ENCODE data around the gene MOXD1. TPM values are rescaled to one million over a fixed set of nuclear protein-coding genes. Genes with fewer than 3 reads are reported as not detected.

The MOXD1 gene
- total RNA-seq, 2 donors from 2014 or later: not detected

- Mint-ChIP-seq H3K36me3 (ENCODE audit: low read depth) (no peaks in the 10 kb centered on the region), H3K4me3 (no peak overlapping the region), H3K9me3 (no peaks in the 10 kb centered on the region), H3K4me1 (no peaks in the 10 kb centered on the region), H3K27ac (no peak overlapping the region), H3K27me3 (peaks cover 18% of the 10 kb centered on the region)
- ATAC-seq (replicated peaks): no peak
Observed at GRCh38 chr6:132264021-132264500, 137.2 kb downstream of the MOXD1 start.

- no peak for ATAC-seq (replicated peaks)
- Mint-ChIP-seq H3K4me3 (no peak overlapping the region), H3K36me3 (ENCODE audit: low read depth) (no peaks in the 10 kb centered on the region), H3K9me3 (no peaks in the 10 kb centered on the region), H3K27ac (no peak overlapping the region), H3K4me1 (no peaks in the 10 kb centered on the region), H3K27me3 (peaks cover 20% of the 10 kb centered on the region)
Observed at GRCh38 chr6:132261354-132261753, 139.9 kb downstream of the MOXD1 start.

GRCh38 chr6:132259070-132259469, 142.2 kb downstream of the MOXD1 start:
- H3K36me3 Mint-ChIP-seq (ENCODE audit: low read depth): no peaks in the 10 kb centered on the region
- no peaks in the 10 kb centered on the region for H3K4me1 Mint-ChIP-seq
- no peak for ATAC-seq (replicated peaks)
- no peaks in the 10 kb centered on the region for H3K9me3 Mint-ChIP-seq
- no peak overlapping the region for H3K27ac Mint-ChIP-seq
- H3K27me3 Mint-ChIP-seq: peaks cover 27% of the 10 kb centered on the region
- no peak overlapping the region for H3K4me3 Mint-ChIP-seq

DNA sequence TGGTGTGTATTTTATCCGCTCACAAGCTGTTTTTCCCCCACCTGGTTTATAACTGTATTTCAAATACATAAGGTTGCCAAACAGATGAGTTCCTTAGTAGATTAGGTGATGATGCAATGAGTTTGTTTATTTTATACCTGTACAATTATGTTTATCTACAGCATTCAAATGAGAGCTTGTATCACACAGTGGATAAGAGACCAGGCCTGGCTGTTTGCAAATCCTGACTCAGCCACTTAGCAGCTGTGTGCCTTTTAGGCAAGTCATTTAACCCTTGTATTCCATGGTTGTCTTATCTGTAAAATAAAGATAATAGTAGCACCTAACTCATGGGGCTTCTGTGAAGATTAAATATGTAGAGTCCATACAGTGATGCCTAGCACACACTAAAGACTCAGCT, 143.7 kb downstream of the MOXD1 start:
- Mint-ChIP-seq H3K9me3 (no peaks in the 10 kb centered on the region), H3K27ac (no peak overlapping the region), H3K4me3 (no peak overlapping the region), H3K4me1 (no peaks in the 10 kb centered on the region), H3K27me3 (peaks cover 27% of the 10 kb centered on the region), H3K36me3 (ENCODE audit: low read depth) (no peaks in the 10 kb centered on the region)
- no peak for ATAC-seq (replicated peaks)

GRCh38 chr6:132256457-132256856, 144.8 kb downstream of the MOXD1 start:
- Mint-ChIP-seq H3K36me3 (ENCODE audit: low read depth) (no peaks in the 10 kb centered on the region), H3K4me3 (no peak overlapping the region), H3K27me3 (peaks cover 29% of the 10 kb centered on the region), H3K27ac (no peak overlapping the region), H3K4me1 (no peaks in the 10 kb centered on the region), H3K9me3 (no peaks in the 10 kb centered on the region)
- no peak for ATAC-seq (replicated peaks)

GRCh38 chr6:132253906-132254305, 147.4 kb downstream of the MOXD1 start:
- Mint-ChIP-seq H3K27me3 (peaks cover 15% of the 10 kb centered on the region), H3K36me3 (ENCODE audit: low read depth) (no peaks in the 10 kb centered on the region), H3K4me1 (no peaks in the 10 kb centered on the region), H3K9me3 (no peaks in the 10 kb centered on the region), H3K4me3 (no peak overlapping the region), H3K27ac (no peak overlapping the region)
- ATAC-seq (replicated peaks): no peak

GRCh38 chr6:132253211-132253610, 148.1 kb downstream of the MOXD1 start:
- Mint-ChIP-seq H3K9me3 (no peaks in the 10 kb centered on the region), H3K4me1 (no peaks in the 10 kb centered on the region), H3K27me3 (peaks cover 19% of the 10 kb centered on the region), H3K36me3 (ENCODE audit: low read depth) (no peaks in the 10 kb centered on the region), H3K27ac (no peak overlapping the region), H3K4me3 (no peak overlapping the region)
- no peak for ATAC-seq (replicated peaks)

- Mint-ChIP-seq H3K27ac (no peak overlapping the region), H3K36me3 (ENCODE audit: low read depth) (no peaks in the 10 kb centered on the region), H3K4me3 (no peak overlapping the region), H3K27me3 (peaks cover 24% of the 10 kb centered on the region), H3K9me3 (no peaks in the 10 kb centered on the region), H3K4me1 (no peaks in the 10 kb centered on the region)
- no peak for ATAC-seq (replicated peaks)
Observed at GRCh38 chr6:132252113-132252512, 149.2 kb downstream of the MOXD1 start.

GRCh38 chr6:132251711-132252110, 149.6 kb downstream of the MOXD1 start:
- no peaks in the 10 kb centered on the region for H3K36me3 Mint-ChIP-seq (ENCODE audit: low read depth)
- H3K9me3 Mint-ChIP-seq: no peaks in the 10 kb centered on the region
- no peak overlapping the region for H3K4me3 Mint-ChIP-seq
- H3K4me1 Mint-ChIP-seq: no peaks in the 10 kb centered on the region
- H3K27ac Mint-ChIP-seq: no peak overlapping the region
- peaks cover 24% of the 10 kb centered on the region for H3K27me3 Mint-ChIP-seq
- ATAC-seq (replicated peaks): no peak

DNA sequence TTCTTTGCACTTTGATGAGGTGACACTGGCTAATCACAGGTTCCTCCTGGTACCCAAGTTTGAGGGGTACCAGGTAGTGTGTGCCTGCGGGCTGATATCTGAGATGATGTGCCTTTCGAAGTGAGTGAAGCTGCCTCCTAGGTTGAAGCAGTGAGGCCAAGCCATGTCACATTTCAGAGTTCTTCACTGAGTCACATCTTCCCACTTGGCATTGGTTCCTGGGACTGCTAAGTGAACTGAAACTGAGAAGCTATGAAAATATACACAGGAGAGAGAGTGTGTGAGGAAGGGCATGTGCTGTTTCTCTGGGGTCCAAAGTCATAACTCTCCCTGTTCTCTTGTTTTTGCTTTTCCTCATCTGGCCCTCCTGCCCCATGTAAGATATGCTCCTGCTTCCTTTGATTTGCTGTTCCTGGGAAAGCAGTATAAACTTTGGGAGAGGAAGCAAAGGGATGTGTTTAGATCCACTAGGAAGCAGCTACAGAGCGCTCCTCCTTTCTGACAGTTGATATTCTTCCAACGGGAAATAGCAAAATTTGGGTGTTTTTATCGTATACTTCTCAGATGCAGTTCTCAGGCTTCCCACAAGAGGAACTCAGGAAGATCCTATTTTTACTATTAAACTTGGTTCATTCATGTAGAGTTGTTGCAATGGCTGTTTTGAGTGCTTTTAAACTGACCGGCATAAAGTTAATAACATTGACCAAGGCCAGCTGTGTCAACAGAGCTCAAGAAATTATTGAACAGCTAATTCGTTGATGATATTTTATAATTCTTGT, 153.7 kb downstream of the MOXD1 start:
- no peak for ATAC-seq (replicated peaks)
- H3K9me3 Mint-ChIP-seq: no peaks in the 10 kb centered on the region
- H3K27me3 Mint-ChIP-seq: peaks cover 13% of the 10 kb centered on the region
- no peak overlapping the region for H3K4me3 Mint-ChIP-seq
- no peaks in the 10 kb centered on the region for H3K4me1 Mint-ChIP-seq
- no peaks in the 10 kb centered on the region for H3K36me3 Mint-ChIP-seq (ENCODE audit: low read depth)
- no peak overlapping the region for H3K27ac Mint-ChIP-seq

GRCh38 chr6:132246632-132247270, 154.5 kb downstream of the MOXD1 start:
- H3K4me1 Mint-ChIP-seq: no peaks in the 10 kb centered on the region
- no peaks in the 10 kb centered on the region for H3K36me3 Mint-ChIP-seq (ENCODE audit: low read depth)
- no peak overlapping the region for H3K27ac Mint-ChIP-seq
- H3K4me3 Mint-ChIP-seq: no peak overlapping the region
- no peaks in the 10 kb centered on the region for H3K9me3 Mint-ChIP-seq
- no peak for ATAC-seq (replicated peaks)
- peaks cover 9% of the 10 kb centered on the region for H3K27me3 Mint-ChIP-seq

- Mint-ChIP-seq H3K4me1 (no peaks in the 10 kb centered on the region), H3K27ac (no peak overlapping the region), H3K36me3 (ENCODE audit: low read depth) (no peaks in the 10 kb centered on the region), H3K4me3 (no peak overlapping the region), H3K27me3 (peaks cover 9% of the 10 kb centered on the region), H3K9me3 (no peaks in the 10 kb centered on the region)
- no peak for ATAC-seq (replicated peaks)
Observed at GRCh38 chr6:132246120-132246617, 155.1 kb downstream of the MOXD1 start.
